ENCODE data around the gene UBA3.

Gene UBA3

DNA sequence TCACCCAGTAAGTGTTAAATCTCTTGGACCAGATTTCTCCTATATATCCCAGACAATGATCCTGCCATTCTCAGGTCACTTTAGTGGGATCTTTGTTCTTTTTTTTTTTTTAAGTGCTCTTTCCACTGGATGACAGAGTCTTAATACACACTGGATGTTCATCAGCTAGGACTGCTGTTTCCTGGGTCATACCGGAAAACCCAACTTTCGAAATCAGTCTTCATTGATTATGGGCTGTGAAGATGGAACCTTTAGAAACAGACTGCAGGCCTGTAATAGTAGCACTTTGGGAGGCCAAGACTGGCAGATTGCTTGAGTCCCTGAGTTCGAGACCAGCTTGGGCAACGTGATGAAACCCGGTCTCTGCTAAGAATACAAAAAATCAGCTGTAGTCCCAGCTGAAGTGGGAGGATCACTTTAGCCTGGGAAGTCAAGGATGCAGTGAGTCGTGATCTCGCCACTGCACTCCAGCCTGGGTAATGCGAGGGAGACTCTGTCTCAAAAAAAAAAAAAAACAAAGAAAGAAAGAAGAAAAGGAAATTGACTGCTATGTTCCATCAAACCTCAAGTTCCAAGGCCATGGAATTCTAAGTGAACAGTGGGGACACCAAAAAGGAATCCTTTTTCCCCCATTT, 69.0 kb downstream of the UBA3 start:
- DNase-seq (ENCODE audit: low spot score) = no peak

DNA sequence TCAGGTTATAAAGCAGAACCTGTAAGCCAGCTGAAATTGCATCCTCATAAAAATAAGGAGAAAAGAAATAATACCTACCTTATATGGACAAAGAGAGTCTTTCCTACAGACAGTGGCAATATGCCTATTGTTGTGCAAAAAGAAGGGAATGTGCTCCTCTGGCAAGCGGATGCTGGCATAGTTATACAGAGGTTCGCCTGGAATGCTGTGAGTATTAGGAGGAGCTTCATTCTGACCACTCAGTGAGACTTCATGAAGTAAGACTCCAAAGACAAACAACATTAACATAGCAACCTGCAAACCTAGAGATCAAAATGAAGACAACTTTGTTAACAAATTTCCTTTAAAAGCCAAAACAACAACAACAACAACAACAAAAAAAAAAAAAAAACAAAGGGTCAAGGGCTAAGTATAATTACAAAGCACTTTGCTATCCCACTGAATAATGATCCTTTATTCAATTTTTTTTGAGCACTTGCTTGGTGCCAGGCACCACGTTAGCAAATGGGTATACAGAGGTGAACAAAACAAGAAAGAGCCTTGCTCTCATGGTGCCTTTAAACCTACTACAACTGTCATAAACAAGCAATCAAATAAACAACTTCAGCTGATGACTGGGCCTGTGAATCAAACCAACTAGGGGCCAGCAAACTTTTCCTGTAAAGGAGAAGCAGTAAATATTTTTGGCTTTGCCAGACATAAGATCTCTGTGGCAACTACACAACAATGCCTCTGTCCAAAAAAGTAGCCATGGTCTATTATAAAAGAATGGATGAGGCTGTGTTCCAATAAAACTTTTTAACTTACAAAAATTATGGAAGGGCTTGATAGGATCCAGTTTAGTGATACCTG, 70.4 kb downstream of the UBA3 start:
- DNase-seq (ENCODE audit: low spot score) = peak; percentile 78

DNA sequence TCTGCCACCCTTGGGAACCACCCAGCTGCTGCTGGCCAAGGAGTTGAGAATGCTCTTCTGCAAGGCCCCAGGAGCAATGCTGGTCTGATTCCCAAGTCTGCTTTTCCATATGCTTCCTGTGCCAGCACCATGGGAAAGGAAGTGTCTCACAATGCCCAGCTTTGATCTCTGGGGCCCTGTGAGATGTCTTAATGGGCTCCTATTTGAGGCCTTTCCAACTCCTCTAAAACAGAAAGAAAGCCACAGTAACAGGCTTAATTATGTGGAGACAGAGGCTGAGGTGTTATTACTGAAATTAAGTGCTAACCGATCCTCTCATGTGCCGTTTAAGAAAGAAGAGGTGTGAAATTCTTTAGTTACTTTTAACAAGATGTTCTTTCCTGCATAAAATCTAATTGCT, 71.2 kb downstream of the UBA3 start:
- DNase-seq (ENCODE audit: low spot score) = no peak

DNA sequence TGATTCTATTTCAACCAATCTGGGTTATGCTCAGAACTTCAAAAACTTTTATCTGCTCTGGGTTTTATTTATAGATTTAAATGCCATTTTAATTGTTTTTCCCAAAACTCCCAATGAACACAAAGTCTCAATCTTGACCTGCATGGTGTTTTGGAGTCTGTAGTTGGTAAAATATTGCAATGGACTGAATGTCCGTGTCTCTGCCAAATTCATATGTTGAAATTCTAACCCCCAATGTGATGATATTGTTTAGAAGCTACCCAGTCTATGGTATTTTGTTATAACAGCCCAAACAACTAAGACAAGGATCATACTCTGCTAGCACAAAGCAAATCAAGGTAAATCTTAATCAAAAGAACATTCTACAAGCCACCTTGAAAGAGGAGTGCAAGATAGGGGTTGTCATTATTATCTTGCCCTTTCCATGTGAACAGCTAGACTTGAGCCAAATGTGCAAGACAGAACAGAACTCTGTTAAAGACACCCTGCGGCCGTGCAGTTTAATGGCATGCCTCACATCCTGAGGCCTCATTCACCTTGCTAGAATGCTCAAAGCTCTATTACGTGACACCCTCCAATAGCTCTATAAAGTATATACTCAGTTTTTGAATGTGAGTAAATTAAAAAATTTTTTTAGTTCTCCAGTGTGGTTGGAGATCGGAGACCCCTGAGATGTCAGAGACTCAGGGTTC, 74.2 kb downstream of the UBA3 start:
- DNase-seq (ENCODE audit: low spot score) = no peak

DNA sequence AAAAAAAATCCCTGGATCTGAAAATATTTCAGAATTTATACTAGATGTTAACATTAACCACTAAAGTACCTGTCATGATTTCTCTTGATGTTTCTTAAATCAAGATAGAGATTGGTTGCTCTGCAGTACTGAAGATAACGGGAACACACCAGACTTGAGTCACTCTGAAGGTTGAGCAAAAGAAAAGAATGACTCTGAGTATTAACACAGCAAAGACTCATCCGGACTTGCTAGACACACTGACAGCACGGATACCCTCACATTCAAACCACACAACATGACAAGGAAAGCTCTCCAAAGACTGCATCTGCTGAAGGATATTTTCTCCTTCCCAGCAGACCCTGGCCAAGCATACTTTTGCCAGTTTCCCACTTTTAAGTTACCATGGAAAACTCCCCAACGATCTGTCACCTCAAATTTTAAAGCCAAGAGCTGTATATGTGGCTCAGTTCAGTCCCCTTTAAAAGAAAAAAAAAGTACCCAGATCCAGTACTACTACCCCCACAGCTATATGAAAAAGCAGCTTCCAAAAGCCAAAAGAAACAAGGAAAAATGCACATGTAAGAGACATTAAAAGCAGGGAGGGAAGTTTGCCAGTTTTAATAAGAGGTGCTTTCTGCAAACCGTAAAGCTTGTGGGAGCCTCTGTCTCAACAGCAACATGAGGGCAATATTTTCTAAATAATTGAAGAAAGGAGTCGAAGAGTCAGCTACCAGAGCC, 74.9 kb downstream of the UBA3 start:
- no peak for DNase-seq (ENCODE audit: low spot score)

Data from GM03348 (cell line).